Measurements from ENCODE around the gene HIGD2B. TPM values are rescaled to one million over a fixed set of nuclear protein-coding genes. Genes with fewer than 3 reads are reported as not detected.
"Not testable (repeated sequence)": the region's sequence is repeated elsewhere in the genome, so short reads cannot be mapped to it uniquely, and the experiment has no call there.

HIGD2B gene
- polyA plus RNA-seq, 2 of the 4 experiments (the other 2 are of a cell fraction): not detected

- H3K27ac ChIP-seq: no peak overlapping the region
- ChIA-PET POLR2A (interaction anchor here (0.6 to 1.5 kb wide), 2 partner anchors 43 to 1838 kb away, joined by 3 to 4 read pairs; partner anchors contain the start of genes BBS4 and HIGD2B), CTCF (interaction anchor here (0.5 to 2.4 kb wide), 8 partner anchors 9 to 233 kb away, joined by 3 to 7 read pairs (median 3); no protein-coding TSS in a partner anchor)
- no peak for ATAC-seq
- WGBS (ENCODE audit: missing lambda C conversion rate): 82% methylated on average over 1 of the region's 1 CpG
- no peak overlapping the region for H3K4me3 ChIP-seq
- DNase-seq (ENCODE audit: low read depth in 1 of 2, low spot score in 1 of 2): no peak
- no peak for FAIRE-seq
- TF ChIP-seq RARB (CRISPR knock-in tag; IDR thresholded peaks at IDR 0.05) (no peak), MAFK (IDR thresholded peaks at IDR 0.05; ENCODE audit: partially characterized antibody) (no peak), ZC3H11A (IDR thresholded peaks at IDR 0.05) (no peak), EHMT2 (IDR thresholded peaks at IDR 0.05; ENCODE audit: low read depth) (no peak), MYC (IDR thresholded peaks at IDR 0.05; ENCODE audit: borderline replicate concordance, low read length) (no peak), RCOR1 (IDR thresholded peaks at IDR 0.05; ENCODE audit: low read depth, low read length) (no peak), MAZ (IDR thresholded peaks at IDR 0.05; ENCODE audit: borderline replicate concordance, low read depth, low read length) (no peak), CHD4 (IDR thresholded peaks at IDR 0.05; ENCODE audit: borderline replicate concordance) (no peak), JUN (IDR thresholded peaks at IDR 0.05) (no peak), EP300 (IDR thresholded peaks at IDR 0.05) (no peak), BHLHE40 (IDR thresholded peaks at IDR 0.05; ENCODE audit: low read depth, low read length) (no peak), EHF (CRISPR knock-in tag; IDR thresholded peaks at IDR 0.05) (no peak), SMC3 (IDR thresholded peaks at IDR 0.05) (no peak)
- no peaks in the 10 kb centered on the region for H3K9me3 ChIP-seq
- no peak overlapping the region for H3K4me2 ChIP-seq
- no peaks in the 10 kb centered on the region for H3K4me1 ChIP-seq
These were observed 42.8 kb upstream of the HIGD2B start for GRCh38 chr15:72728821-72729220.

- not testable (repeated sequence) for ATAC-seq; H3K27ac ChIP-seq; H3K4me3 ChIP-seq; H3K4me2 ChIP-seq; H3K4me1 ChIP-seq; DNase-seq (ENCODE audit: low read depth in 1 of 2, low spot score in 1 of 2); FAIRE-seq; H3K9me3 ChIP-seq
- ChIA-PET CTCF (interaction anchor here (0.5 to 2.4 kb wide), 6 partner anchors 10 to 68 kb away, joined by 3 to 7 read pairs (median 4); no protein-coding TSS in a partner anchor), POLR2A (interaction anchor here (1.5 kb wide), 1 partner anchor 42 kb away, joined by 4 read pairs; the partner anchor contains the start of genes BBS4 and HIGD2B)
- 89% methylated on average over 1 of the region's 1 CpG for WGBS (ENCODE audit: missing lambda C conversion rate)
These were observed 42.3 kb upstream of the HIGD2B start for GRCh38 chr15:72728249-72728648.

- Histone ChIP-seq H3K27ac (no peak overlapping the region), H3K4me2 (no peak overlapping the region), H3K9me3 (no peaks in the 10 kb centered on the region), H3K4me1 (no peaks in the 10 kb centered on the region), H3K4me3 (no peak overlapping the region)
- POLR2A ChIA-PET: no interaction called here
- no peak for FAIRE-seq
- CTCF ChIA-PET: interaction anchor here (1.6 to 2.4 kb wide), 2 partner anchors 12 to 13 kb away, joined by 3 to 5 read pairs; no protein-coding TSS in a partner anchor
- ATAC-seq: no peak
- DNase-seq (ENCODE audit: low read depth in 1 of 2, low spot score in 1 of 2): no peak
- TF ChIP-seq HEYL (CRISPR knock-in tag; IDR thresholded peaks at IDR 0.05) (no peak), CEBPB (IDR thresholded peaks at IDR 0.05) (no peak), EHMT2 (IDR thresholded peaks at IDR 0.05; ENCODE audit: low read depth) (no peak), NPAS2 (CRISPR knock-in tag; IDR thresholded peaks at IDR 0.05; ENCODE audit: borderline replicate concordance) (no peak), SMC3 (IDR thresholded peaks at IDR 0.05) (no peak), E2F6 (IDR thresholded peaks at IDR 0.05; ENCODE audit: borderline replicate concordance, low read depth) (no peak)
These were observed 41.2 kb upstream of the HIGD2B start for GRCh38 chr15:72727154-72727553.

GRCh38 chr15:72725851-72726250, 39.9 kb upstream of the HIGD2B start:
- H3K27ac ChIP-seq; POLR2A ChIA-PET; FAIRE-seq; H3K4me2 ChIP-seq; ATAC-seq; H3K4me1 ChIP-seq; DNase-seq (ENCODE audit: low read depth in 1 of 2, low spot score in 1 of 2); H3K4me3 ChIP-seq; H3K9me3 ChIP-seq: not testable (repeated sequence)
- WGBS (ENCODE audit: missing lambda C conversion rate): 97% methylated on average over 6 of the region's 6 CpGs
- CTCF ChIA-PET: interaction anchor here (0.6 kb wide), 1 partner anchor 51 kb away, joined by 3 read pairs; no protein-coding TSS in a partner anchor

GRCh38 chr15:72725446-72725845, 39.5 kb upstream of the HIGD2B start:
- ChIA-PET POLR2A (no interaction called here), CTCF (no interaction called here)
- 96% methylated on average over 1 of the region's 3 CpGs for WGBS (ENCODE audit: missing lambda C conversion rate)
- Histone ChIP-seq H3K4me3 (no peak overlapping the region), H3K9me3 (no peaks in the 10 kb centered on the region), H3K4me1 (no peaks in the 10 kb centered on the region), H3K4me2 (no peak overlapping the region), H3K27ac (no peak overlapping the region)
- FAIRE-seq (no peak), ATAC-seq (no peak), DNase-seq (ENCODE audit: low read depth in 1 of 2, low spot score in 1 of 2) (no peak)
- TF ChIP-seq CTCF (IDR thresholded peaks at IDR 0.05): no peak
- no peak for TF ChIP-seq CBX8 (IDR thresholded peaks at IDR 0.05)
- no peak for TF ChIP-seq E2F6 (IDR thresholded peaks at IDR 0.05; ENCODE audit: borderline replicate concordance, low read depth)
- TF ChIP-seq SREBF2 (IDR thresholded peaks at IDR 0.05): no peak
- no peak for TF ChIP-seq ATOH8 (CRISPR knock-in tag; IDR thresholded peaks at IDR 0.05; ENCODE audit: low read depth)
- TF ChIP-seq POLR2AphosphoS2 (conservative IDR thresholded peaks at IDR 0.05; ENCODE audit: low read length): no peak
- TF ChIP-seq POLR2A (IDR thresholded peaks at IDR 0.05; ENCODE audit: low read length): no peak
- TF ChIP-seq EHF (CRISPR knock-in tag; IDR thresholded peaks at IDR 0.05): no peak
- no peak for TF ChIP-seq CHD4 (IDR thresholded peaks at IDR 0.05; ENCODE audit: borderline replicate concordance)

Data from A549 (cell line).